NCI-H1436 (cell line): Measurements from ENCODE around the gene SLC39A13.

Experiments
- DNase-seq: peaks from one replicate; lab custom pipeline; 2025; lab: John Stamatoyannopoulos, UW

Gene SLC39A13

DNA sequence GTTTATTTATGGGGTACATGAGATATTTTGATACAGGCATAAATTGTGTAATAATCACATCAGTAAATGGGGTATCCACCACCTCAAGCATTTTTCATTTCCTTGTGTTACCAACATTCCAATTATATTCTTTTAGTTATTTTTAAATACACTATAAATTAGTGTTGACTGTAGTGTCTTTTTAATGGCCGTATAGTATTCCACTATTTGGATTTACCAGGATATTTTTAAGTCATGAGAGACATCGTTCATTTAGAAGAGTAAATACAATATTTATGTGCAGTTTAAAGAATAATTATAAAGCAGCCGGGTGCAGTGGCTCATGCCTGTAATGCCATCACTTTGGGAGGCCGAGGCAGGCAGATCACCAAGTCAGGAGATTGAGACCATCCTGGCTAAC, 23.9 kb upstream of the SLC39A13 start:
- no peak for DNase-seq

DNA sequence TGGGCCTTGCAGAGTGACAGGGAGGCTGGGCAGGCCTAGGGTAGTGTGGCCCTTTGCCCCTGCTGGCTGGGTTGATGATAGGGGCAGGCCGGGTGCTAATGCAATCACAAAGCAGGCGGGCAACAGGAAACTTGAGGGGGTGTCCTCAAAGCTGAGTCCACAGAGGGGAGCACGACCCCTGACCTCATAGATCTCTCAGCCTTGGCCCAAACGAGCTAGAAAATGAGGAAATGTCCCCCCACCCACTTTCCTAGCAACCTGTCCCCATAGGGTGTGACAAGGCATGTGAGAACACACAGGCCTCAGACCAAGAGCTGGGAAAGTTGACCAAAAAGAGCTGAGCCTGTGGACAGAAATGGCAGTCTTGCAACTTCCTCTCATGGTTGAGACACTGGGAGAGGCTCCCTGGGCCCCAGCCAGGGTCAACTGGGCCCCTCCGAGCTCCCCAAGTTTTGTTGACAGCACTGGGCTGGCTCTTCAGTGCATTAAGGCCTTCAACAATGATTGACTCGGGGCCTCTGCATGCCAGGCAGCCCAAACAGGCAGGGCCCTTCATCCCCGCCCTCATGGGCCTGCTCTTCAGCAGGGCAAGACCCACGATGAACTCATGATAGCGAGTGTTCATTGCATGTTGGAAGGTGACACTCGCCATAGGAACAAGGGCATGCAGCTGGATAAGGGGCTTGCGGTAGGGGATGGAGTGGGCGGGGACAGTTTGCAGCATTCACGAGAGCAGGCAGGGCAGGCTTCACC, 20.3 kb upstream of the SLC39A13 start:
- no peak for DNase-seq

DNA sequence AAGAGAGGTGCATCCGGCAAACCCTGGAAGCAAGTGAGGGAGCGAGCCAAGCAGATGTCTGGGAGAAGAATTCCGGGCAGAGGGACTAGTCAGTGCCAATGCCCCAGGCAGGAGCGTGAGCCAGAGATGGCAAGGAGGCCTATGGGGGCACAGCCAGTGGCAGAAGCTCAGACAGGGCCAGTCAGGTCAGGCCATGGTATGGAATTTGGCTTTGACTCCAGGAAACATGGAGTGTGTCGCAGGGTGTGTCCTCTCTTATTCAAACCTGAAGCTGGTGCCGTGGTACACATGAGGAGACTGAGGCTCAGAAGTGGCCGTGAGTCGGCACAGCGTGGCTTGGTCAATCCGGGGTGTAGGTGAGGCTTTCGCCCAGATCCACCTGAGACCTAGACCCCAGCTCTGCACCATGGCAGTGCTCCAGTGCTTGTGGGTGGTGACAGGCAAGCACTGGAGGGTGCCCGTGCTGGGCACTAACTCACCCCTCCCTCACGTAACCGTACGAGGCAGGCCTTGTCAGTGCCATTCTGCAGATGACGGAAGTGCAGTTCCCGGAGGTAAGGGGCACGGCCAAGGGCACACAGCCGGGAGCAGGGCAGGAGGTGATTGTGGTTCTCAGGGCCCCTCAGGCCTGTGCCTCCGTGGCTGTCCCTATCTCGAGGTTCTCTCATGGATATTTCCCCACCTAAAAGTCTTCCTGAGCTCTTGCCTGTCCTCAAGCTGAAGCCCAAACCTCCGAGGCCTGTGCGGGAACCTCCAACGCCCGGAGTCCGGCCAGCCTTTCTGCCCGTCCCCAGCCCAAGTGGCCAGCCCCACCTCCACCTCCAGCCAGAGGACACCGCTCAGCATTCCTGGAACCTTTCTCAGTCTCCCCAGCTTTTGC, 19.5 kb upstream of the SLC39A13 start:
- no peak for DNase-seq

DNA sequence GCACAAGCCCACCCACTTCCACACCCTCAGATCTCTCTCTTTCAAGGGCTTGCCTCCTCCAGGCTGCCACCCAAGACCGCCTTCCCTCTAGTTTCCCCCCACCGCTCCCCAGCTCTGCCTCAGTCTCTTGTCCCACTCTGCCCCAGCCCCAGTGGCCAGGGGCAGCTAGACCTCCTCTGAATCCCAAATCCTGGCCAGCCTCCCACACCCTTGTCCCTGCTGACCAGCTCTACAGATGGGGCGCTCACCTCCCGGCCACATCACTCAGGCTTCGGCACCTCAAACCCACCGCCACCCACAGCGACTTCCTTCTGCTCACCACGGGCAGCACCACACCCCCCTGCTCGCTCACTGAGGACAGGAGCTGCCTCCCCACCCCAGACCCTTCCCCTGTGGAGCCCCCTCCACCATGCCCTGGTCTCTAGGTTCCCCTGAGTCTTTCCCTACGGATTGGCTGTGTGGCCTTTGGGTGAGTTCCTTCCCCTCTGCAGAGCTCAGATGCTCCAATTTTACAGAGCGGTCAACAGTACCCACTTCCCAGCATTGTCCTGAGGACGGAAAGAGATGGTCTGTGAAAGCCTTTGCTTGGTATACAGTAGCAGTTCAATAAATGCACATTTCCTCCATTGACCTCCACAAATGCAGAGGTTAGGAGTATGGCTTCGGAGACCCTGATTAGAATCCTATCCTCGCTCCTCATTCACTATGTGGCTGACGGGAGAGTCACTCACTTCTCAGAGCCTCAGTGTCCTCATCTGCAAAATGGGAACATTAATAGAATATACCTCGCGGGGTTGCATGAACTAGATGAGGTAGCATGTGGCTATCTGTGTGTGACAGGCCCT, 18.6 kb upstream of the SLC39A13 start:
- no peak for DNase-seq

DNA sequence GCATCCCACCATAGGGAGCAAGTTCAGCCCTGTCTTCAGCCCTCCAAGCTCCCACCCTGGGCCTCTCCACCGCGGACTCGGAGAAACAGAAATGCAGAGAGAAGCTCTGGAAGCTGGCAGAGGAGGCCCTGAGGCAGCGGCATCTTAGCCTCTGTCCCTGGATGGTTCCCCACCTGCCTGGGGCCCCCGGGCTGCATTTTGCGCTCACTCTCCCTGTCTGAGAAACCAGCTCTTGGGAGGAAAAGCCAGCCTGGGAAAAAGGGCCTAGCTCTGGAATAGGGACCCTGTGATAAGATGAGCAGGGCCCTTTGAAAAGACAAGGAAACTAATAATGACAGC, 18.0 kb upstream of the SLC39A13 start:
- no peak for DNase-seq

DNA sequence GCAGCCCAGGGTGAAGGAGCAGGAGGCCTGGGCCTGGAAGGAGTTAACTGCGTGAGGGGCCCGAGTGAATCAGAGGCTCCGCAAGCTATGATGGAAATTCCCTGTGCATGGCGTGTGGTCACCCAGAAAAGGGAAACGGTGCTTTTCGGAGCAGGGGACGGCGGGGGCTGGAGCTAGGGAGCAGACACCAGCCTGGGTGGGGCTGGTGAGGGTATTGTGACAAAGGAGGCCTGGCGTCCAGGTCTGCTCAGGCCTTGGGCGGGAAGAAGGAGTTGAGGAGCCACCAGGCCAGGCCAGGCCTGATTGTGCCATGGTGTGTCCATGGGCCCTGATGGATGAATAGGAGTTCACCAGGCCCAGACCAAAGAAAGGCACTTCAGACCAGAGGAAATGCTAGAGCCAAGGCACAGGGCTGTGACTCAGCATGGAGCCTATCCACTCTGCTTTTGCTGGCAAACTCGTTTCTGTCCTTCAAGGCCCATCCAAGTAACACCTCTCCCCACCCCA, 17.3 kb upstream of the SLC39A13 start:
- DNase-seq = no peak

DNA sequence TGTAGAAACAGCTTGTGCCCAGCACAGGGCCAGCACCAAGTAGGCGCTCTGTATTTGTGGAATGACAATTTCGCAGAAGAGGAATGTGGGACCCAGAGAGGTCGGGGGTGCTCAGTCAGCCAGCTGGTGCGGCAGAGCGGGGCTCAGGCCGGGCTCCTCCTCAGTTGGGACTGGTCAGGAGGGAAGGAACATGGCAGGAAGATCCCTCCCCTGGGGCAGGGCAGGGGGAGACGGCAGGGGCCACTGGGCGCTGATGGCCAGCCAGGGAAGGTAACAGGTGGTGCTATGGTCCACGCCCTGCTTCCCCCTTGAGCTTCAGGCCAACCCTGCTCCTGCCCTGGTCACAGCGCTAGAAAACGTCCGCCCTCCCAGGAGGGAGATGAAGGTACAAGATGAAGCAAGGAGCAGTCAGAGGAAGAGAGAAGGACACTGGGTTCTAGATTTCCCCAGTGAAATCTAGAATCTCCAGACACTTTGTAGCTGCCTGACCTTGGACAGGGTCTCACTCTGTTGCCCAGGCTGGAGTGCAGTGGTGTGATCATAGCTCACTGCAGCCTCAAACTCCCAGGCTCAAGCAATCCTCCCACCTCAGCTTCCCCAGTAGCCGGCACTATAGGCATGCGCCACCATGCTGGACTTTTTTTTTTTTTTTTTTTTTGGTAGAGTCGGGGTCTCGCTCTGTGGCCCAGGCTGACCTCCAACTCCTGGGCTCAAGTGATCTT, 16.5 kb upstream of the SLC39A13 start:
- DNase-seq = no peak

DNA sequence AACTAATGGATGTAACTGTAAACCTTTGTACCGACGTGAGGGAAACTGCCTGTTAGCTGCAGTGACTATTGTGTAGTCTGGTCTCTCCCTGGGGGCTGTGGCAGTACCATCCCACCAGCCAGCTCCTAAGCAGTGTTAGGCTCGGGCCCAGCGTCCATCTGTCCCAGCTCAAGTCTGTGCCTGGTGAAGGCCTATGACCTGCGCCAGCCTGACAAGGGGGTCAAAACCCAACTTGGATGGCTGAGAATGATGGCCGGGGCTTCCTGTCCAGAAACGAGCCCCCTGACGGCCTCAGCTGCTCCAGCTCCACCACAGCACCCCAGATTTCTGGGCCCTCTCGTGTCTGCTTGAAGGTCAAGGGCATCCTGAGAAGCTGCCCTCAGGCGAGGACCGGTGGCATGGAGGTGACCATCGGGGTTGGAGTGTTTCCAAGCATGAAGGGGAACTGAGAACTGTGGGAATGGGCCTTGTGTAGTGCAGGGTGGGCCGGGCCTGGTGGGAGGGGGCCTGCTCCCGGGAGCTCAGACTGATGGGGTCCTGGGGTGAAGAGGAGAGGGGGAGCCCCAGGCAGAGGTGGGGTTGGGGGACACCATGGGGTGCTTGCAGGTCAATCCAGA, 15.7 kb upstream of the SLC39A13 start:
- DNase-seq = no peak

DNA sequence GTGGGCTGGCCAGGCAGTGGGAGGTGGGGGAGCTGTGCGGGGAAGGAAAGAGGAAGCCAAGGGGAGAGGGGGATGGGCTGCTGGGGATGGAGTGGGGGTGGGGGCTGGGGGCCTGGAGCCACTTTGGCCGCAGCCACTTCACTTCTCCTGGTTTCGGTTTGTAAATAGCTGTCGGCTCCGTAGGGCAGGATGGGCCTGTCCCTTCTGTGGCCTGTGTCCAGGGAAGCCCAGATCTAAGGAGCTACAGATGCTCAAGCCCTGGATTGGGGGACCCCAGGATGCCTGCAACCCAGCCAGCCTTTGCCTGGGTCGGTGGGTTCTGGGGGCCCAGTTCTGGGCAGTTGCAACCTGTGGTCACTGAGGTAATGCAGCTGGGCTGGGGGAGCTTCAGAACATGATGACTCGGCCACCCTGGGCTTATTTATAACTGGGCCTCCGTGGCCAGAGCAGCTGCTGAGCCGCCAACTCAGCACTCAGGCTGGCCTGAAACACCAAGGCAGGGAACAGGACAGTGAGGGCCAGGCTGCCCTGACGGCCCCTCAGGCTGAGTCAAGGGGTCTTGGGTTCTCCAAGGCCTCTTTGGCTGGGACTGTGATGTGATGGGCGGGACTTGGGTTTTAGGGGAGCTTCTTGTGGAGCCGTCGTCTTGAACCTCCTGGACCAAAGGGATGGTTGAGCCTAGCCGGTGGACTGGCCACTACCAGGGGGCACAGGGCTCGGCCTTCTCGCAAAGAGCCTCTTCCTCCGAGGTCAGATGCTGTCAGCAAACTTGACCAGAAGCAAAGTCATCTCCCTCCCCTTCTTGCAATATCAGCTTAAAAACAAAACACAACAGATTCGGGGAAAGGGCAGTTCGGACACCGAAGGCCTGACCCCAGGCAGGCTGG, 15.0 kb upstream of the SLC39A13 start:
- DNase-seq = no peak

DNA sequence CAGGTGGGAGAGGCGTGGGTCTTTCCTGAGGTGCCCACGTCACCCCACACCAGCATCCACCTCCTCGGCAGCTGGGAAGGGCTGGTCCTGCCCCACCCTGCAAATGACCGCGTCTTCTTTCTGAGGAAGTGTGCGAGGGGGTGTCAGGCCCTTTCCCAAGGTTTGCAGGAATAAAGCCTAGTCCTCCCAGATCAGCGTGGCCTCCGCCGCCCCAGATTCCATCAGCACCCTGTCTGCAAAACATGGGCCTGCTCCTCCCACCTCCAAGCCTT, 14.4 kb upstream of the SLC39A13 start:
- DNase-seq = no peak

DNA sequence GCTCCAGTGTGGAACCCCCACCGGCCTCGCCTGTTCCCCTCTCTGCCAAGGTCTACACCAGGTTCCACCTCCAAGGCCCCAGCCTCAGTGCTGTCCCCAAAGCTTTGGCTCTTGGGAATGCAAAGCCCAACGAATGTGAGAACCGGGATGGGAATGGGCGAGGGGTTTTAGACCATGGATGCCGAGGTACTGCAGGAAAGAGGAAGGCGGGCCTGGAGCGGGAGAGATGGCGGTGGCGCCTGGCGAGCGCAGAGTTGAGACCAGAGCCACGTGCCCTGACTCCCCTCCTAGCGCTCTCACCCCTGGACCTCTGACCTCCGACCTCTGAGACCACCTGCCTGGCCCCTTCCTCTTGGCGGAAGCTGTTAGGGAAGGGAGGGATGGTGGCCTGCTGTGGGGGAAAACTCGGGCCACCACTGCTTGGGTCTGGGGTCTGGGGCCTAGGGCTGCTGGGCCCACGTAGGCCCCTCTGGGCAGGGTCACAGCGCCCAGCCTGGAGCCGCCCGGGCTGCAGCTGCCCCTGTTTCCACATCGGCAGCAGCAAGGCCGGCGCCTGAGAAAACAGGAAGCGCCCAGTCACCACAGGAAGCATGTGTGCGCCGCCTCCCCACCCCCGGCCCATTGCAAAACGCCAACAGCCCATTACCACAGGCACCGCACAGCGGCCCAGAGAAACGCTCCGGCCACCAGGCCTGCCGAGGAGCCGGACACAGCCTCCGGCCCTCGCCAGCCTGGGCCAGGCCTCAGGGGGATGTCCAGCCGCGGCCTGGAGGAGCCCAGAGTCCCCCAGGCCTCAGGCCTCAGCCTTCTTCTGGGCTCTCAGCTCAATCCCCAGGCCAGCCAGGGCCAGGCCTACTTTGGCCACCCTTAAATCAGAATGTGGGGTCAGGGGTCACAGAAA, 13.8 kb upstream of the SLC39A13 start:
- DNase-seq = no peak

DNA sequence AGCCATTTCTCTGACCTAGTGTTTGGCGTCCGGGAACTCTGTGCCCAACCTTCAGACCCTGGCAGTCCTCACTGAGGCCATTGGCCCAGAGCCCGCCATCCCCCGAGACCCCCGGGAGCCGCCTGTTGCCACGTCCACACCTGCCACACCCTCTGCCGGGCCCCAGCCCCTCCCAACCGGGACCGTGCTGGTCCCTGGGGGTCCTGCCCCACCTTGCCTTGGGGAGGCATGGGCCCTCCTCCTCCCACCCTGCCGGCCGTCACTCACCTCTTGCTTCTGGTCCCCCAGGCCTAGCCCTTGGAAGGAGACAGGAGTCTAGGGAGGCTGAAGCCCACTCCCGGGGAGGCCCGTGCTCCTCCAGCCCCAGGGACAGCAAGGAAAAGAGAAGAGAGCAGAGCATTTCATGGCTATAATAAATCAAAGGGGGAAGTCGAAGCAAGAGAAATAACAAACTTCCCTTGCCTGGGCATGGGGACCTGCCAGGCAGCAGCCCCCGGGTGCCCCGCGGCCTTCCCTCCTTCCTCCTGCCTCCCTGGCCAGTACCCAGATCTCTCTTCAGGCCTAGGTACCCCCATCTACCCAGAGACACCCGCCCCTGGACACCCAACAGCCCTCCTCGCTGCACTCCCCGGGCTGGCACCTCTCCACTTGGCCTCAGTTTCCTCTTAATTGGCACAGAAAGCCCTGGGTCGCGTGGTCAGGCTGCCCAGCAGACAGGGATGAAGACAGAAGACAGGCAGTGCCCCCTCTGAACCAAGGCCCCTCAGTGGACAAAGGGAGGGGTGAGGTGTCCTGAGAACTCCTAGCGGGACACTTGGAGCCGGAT, 13.0 kb upstream of the SLC39A13 start:
- DNase-seq = no peak

DNA sequence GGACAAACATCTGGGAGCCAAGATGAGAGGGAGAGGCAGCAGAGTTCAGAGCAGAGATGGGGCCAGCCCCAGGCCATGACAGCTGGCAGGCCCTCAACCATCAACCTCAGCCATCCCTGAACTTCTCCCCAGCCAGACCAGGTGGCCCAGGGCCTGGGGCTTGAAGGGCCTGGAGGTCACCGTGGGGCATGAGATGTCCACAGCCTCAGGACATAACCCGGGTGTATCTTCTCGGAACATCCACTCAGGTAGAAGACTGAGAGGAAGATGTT, 12.4 kb upstream of the SLC39A13 start:
- DNase-seq = no peak

DNA sequence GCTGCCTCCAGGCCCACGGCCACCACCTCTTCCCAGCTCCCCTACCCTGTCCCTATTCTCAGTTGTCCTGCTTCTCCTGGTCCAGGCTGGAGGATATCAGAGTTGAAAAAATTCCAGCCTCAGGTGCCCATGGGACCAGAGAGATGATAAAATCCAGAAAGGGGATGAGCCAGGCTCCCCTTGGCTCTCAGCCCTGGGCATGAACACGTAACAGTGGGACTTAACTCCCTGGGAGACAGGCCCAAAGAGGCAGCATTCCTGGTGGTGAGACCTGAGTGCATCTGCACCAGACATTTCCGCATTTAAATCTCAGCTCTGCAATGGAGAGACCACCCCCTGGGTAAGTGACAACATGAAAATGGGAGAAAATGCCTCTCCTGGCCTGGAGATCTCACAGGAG, 10.4 kb upstream of the SLC39A13 start:
- no peak for DNase-seq

DNA sequence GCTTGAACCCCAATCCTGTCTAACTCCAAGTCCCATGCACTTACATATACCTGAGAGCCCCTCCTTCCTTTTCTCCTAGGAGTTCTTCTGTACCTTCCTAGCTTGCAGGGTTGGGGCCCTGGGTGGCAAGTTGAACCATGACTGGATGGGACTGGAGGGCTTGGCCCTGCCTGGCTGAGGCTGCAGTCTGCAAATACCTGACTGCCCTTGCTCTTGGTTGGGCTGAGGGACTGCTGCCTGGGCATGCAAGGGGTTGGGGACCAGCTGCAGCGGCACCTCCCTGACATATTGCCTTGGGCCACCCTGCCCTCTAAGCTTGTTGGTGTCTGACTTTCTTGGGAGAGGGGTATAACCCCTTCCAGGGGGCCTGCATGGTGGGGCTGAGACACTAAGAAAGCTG, 9.8 kb upstream of the SLC39A13 start:
- no peak for DNase-seq

DNA sequence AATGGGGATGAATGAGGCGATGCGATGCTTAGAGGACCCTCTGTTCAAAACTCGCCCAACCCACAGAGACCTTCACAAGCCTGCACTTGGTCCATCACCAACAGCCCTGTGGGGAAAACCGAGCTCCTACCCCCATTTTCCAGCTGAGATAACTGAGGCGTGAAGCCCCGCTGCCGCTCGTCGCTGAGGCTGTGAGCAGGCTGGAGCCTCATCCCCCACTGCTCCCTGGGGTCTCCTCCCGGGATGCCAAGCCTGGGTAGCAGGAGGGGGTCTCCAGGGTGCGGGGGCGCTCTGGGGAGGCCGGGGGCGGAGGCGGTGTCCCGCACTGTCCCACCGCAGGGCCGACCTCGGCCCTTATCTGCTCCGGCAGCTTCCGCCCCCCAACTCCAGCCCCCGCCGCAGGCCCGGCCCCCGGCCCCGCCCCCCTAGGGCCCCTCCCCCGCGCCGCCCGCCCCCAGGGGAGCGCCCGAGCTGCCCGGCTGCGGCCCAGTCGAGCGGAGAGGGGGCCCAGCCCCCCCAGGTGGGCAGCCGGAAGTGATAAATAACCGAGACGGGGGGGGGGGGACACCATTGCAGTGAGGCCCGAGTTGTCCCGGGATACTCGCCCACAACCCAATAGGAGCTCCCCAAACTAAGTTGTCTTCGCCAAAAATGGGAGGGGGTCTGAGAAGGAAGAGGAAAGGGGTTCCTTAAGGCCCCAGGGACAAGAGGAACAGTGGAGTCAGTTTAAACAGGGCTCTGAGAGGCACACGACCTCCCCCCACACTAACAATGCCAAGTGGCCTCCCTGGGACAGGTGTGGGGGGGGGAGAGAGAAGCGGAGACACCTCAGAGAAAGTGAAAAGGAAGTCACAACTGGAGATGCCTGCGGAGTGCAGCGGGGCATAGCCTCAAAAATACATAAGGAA, 8.3 kb upstream of the SLC39A13 start:
- no peak for DNase-seq

DNA sequence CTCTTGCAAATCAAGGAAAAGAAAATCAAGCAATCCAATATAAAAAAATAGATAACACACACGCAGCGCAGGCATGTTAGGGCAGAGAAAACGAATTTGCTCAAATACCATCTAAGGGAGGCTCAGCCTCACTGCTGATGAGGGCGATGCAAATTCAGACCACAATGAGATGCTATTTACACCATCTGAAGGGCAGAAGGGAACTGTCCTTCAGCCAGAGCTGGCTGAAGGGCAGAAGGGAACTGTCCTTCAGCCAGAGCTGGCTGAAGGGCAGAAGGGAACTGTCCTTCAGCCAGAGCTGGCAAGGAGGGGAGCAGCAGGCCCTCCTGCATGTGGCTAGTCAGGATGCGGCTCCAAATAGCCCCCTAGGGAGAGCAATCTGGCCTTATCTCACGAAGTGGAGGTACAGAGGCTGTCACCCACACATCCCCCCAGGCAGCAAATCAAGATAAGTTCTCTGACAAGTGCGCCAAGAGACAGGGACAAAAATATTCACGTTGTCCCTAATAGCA, 7.6 kb upstream of the SLC39A13 start:
- no peak for DNase-seq

DNA sequence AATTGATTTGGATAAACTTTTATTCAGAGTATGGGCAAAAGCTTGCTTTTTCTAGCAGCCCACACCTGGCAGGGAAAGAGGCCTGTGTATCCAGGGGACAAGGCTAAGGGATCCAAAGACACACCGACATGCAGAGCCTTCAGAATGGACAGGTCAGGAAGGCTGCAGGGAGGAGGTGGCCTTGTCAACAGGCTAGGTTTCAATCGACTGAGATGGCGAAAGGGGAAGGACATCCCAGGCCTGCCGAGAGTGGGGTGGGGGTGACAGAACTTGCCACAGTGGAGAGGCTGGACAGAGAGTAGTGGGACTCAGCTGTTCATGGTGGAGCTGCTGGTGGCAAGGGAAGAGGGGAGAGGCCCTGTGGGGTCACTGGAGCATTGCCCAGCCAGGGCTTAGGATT, 5.3 kb upstream of the SLC39A13 start:
- DNase-seq = no peak
